Natural killer cell (primary cell): ENCODE data around the gene CCDC87. TPM values are rescaled to one million over a fixed set of nuclear protein-coding genes. Genes with fewer than 3 reads are reported as not detected.
A peak's percentile ranks its signal among the peaks of the same experiment; 100 is the strongest.

Experiments
- ATAC-seq, 3 donors: fragments of 150-1000 bp in 2 of 3; fragments of 200-7000 bp in 1 of 3; cut with Tn5 transposase; 1 replicate in 1 of 3; 2 replicates in 2 of 3; pipeline ENCODE4 v1.10.0; 2021; ENCODE audit warnings: mild to moderate bottlenecking in 2 of 3, moderate library complexity in 2 of 3
- DNase-seq, 2 donors: peaks; one replicate each; pipeline versions ENCODE4 v3.0.0 to v3.0.0-alpha.2; 2013 to 2021; ENCODE audit warnings: mixed read lengths in 1 of 2
- H3K27ac ChIP-seq: one replicate; pipeline ENCODE4 v1.5.1; 2013; ENCODE audit warnings: mild to moderate bottlenecking, low read length
- H3K27me3 ChIP-seq: one replicate; pipeline ENCODE4 v1.6.1; 2013; ENCODE audit warnings: low read length; ENCODE audit not compliant: control insufficient read depth, insufficient read depth
- H3K36me3 ChIP-seq: one replicate; pipeline ENCODE4 v1.6.1; 2013; ENCODE audit warnings: low read length; ENCODE audit not compliant: control insufficient read depth, insufficient read depth
- H3K4me1 ChIP-seq: one replicate; pipeline ENCODE4 v1.6.1; 2013; ENCODE audit warnings: low read length; ENCODE audit not compliant: control insufficient read depth, insufficient read depth
- H3K4me3 ChIP-seq: one replicate; pipeline ENCODE4 v1.5.1; 2013; ENCODE audit warnings: low read length
- H3K9me3 ChIP-seq: one replicate; pipeline ENCODE4 v1.6.1; 2013; ENCODE audit warnings: low read length; ENCODE audit not compliant: control insufficient read depth, insufficient read depth
- H3K27ac Mint-ChIP-seq, 2 donors: one replicate each; pipeline ENCODE4 v1.8.0; 2022; ENCODE audit warnings: mild to moderate bottlenecking in 2 of 2, mixed read lengths in 2 of 2, moderate library complexity in 1 of 2
- H3K27me3 Mint-ChIP-seq, 2 donors: one replicate each; pipeline ENCODE4 v1.8.0; 2022; ENCODE audit warnings: low read depth in 2 of 2, mixed read lengths in 2 of 2
- H3K36me3 Mint-ChIP-seq: one replicate; pipeline ENCODE4 v1.8.0; 2022; ENCODE audit warnings: mixed read lengths
- H3K4me1 Mint-ChIP-seq, 2 donors: one replicate each; pipeline ENCODE4 v1.8.0; 2022; ENCODE audit warnings: mixed read lengths in 2 of 2
- H3K4me3 Mint-ChIP-seq: one replicate; pipeline ENCODE4 v1.8.0; 2022; ENCODE audit warnings: mild to moderate bottlenecking, moderate library complexity, mixed read lengths
- H3K9me3 Mint-ChIP-seq, 2 donors: one replicate each; pipeline ENCODE4 v1.8.0; 2022; ENCODE audit warnings: mixed read lengths in 2 of 2
- CTCF ChIP-seq: fragments of 200-600 bp; IDR thresholded peaks from one replicate; pipeline ENCODE4 v1.8.0; 2022; ENCODE audit warnings: antibody characterized with exemption
- WGBS: methylation state at CpG from one replicate; pipeline ENCODE4 v1.1.7; 2013; ENCODE audit warnings: missing lambda C conversion rate; ENCODE audit not compliant: insufficient coverage; 5-methylcytosine and 5-hydroxymethylcytosine counted together
- intact Hi-C: fragments of 100-400 bp; cut with micrococcal nuclease; formaldehyde crosslinking; loops from one replicate; pipeline ENCODE4 v1.14.2; 2022
- total RNA-seq, 4 donors: library from RNA; stranded (reverse); fragments of 120-200 nt in 1 of 4; gene quantifications; one replicate each; pipeline versions ENCODE4 v1.2.3 to v1.2.4, GENCODE V29; 2013 to 2022

CCDC87 gene
- total RNA-seq, 3 donors from 2014 or later (not counting 1 experiment from before 2014, with no cell fraction given): 0.40 to 0.68 (median 0.49) TPM

- ATAC-seq: no peak
- Mint-ChIP-seq H3K4me3 (no peak overlapping the region), H3K36me3 (no peaks in the 10 kb centered on the region), H3K4me1 (peaks cover 4 to 9% of the 10 kb centered on the region in 2 donors), H3K27ac (no peak overlapping the region), H3K27me3 (peaks cover 14 to 18% of the 10 kb centered on the region in 2 donors), H3K9me3 (no peaks in the 10 kb centered on the region)
- Histone ChIP-seq H3K27me3 (no peaks in the 10 kb centered on the region), H3K36me3 (no peaks in the 10 kb centered on the region), H3K9me3 (no peaks in the 10 kb centered on the region), H3K4me3 (no peak overlapping the region), H3K4me1 (peaks cover 13% of the 10 kb centered on the region), H3K27ac (no peak overlapping the region)
- TF ChIP-seq CTCF: no peak
- 70% methylated on average over 4 of the region's 5 CpGs for WGBS
- intact Hi-C loops: no loop called here
- DNase-seq: no peak
These were observed 22.6 kb downstream of the CCDC87 start for GRCh38 chr11:66570079-66570849.

- peaks cover 3 to 6% of the 10 kb centered on the region in 2 donors for H3K27me3 Mint-ChIP-seq
- no peaks in the 10 kb centered on the region for H3K36me3 Mint-ChIP-seq
- no peaks in the 10 kb centered on the region for H3K27me3 ChIP-seq
- no peak overlapping the region for H3K4me3 ChIP-seq
- intact Hi-C loops: no loop called here
- peaks cover 13% of the 10 kb centered on the region for H3K4me1 ChIP-seq
- peaks cover 4 to 9% of the 10 kb centered on the region in 2 donors for H3K4me1 Mint-ChIP-seq
- no peak overlapping the region for H3K27ac ChIP-seq
- no peak for DNase-seq
- ATAC-seq: no peak
- H3K9me3 ChIP-seq: no peaks in the 10 kb centered on the region
- no peaks in the 10 kb centered on the region for H3K36me3 ChIP-seq
- TF ChIP-seq CTCF: no peak
- H3K27ac Mint-ChIP-seq: peak overlapping the region in 1 of 2 donors; percentile 71
- no peaks in the 10 kb centered on the region for H3K9me3 Mint-ChIP-seq
- 86% methylated on average over 7 of the region's 7 CpGs for WGBS
- no peak overlapping the region for H3K4me3 Mint-ChIP-seq
These were observed 23.8 kb downstream of the CCDC87 start for GRCh38 chr11:66569076-66569475.

GRCh38 chr11:66568124-66568916 lies 24.5 kb downstream of the CCDC87 start, which contains the start of gene CTSF:
Gene CTSF, minus strand, starts transcription at chr11:66568606. Its CDS starts 120 bp downstream, at chr11:66568486.
- Mint-ChIP-seq H3K9me3 (no peaks in the 10 kb centered on the region), H3K4me1 (peaks cover 4 to 9% of the 10 kb centered on the region in 2 donors), H3K27me3 (no peaks in the 10 kb centered on the region), H3K36me3 (no peaks in the 10 kb centered on the region), H3K4me3 (peak within 1 kb of the TSS; percentile 85), H3K27ac (peak within 1 kb of the TSS; percentile 41 to 71)
- Histone ChIP-seq H3K36me3 (no peaks in the 10 kb centered on the region), H3K9me3 (no peaks in the 10 kb centered on the region), H3K27me3 (no peaks in the 10 kb centered on the region), H3K4me3 (peak within 1 kb of the TSS; percentile 28), H3K4me1 (peaks cover 13% of the 10 kb centered on the region), H3K27ac (no peak within 1 kb of the TSS)
- 5% methylated on average over 77 of the region's 77 CpGs for WGBS
- peak; percentile 70 to 98 (median 97) for ATAC-seq
- no peak for TF ChIP-seq CTCF
- intact Hi-C loops: no loop called here
- DNase-seq: peak; percentile 71 to 81
